HEK293 (cell line): Measurements from ENCODE around the gene NOL4L.

Experiments used
- CTCF ChIA-PET: fragments of 350-600 bp; formaldehyde crosslinking; extraction: SDS; loops from one replicate; lab custom pipeline; 2021; ENCODE audit warnings: antibody characterized with exemption; lab: Yijun Ruan, JAX
- POLR2A ChIA-PET: fragments of 300-600 bp; formaldehyde crosslinking; extraction: SDS; loops from one replicate; lab custom pipeline; 2020; ENCODE audit warnings: antibody characterized with exemption, inconsistent platforms; lab: Yijun Ruan, JAX
- H3K27ac ChIP-seq: fragments of 200-500 bp; sonication (Bioruptor generic); 2 replicates; pipeline ENCODE4 v1.5.1; 2014; ENCODE audit warnings: low read depth, low read length, control low read depth, inconsistent platforms; ENCODE audit errors: extremely low read depth
- H3K36me3 ChIP-seq, 2 experiments: fragments of 200-500 bp in 1 of 2; sonication (Bioruptor generic) in 1 of 2; 1 replicate in 1 of 2; 2 replicates in 1 of 2; pipeline ENCODE4 v1.5.1; 2014 to 2017; ENCODE audit warnings: inconsistent platforms in 2 of 2, low read length in 2 of 2; ENCODE audit not compliant: control insufficient read depth in 2 of 2, insufficient read depth in 1 of 2
- H3K4me1 ChIP-seq: fragments of 200-500 bp; sonication (Bioruptor generic); 2 replicates; pipeline ENCODE4 v1.5.1; 2014; ENCODE audit warnings: mild to moderate bottlenecking, low read length, inconsistent platforms; ENCODE audit not compliant: control insufficient read depth, insufficient read depth
- H3K4me3 ChIP-seq: 2 replicates; pipeline ENCODE4 v1.5.1; 2011; ENCODE audit warnings: low read depth, mild to moderate bottlenecking, control low read depth, low read length, moderate library complexity
- H3K9me3 ChIP-seq: fragments of 200-500 bp; sonication (Bioruptor generic); 2 replicates; pipeline ENCODE4 v1.5.1; 2014; ENCODE audit warnings: low read depth, low read length, inconsistent platforms; ENCODE audit not compliant: control insufficient read depth, insufficient read depth
- BCL11A ChIP-seq: fragments of 450-650 bp; formaldehyde crosslinking; IDR thresholded peaks from 2 replicates; pipeline ENCODE4 v1.5.1; 2016; ENCODE audit warnings: low read depth, missing biosample characterization, missing genetic modification characterization
- EGR2 ChIP-seq: fragments of 450-650 bp; formaldehyde crosslinking; IDR thresholded peaks from 2 replicates; pipeline ENCODE4 v1.5.1; 2016; ENCODE audit warnings: low read depth, missing biosample characterization, missing genetic modification characterization
- GLI2 ChIP-seq: fragments of 450-650 bp; formaldehyde crosslinking; IDR thresholded peaks from 2 replicates; pipeline ENCODE4; 2017; ENCODE audit warnings: missing biosample characterization, missing genetic modification characterization, low read depth, borderline replicate concordance
- GLI4 ChIP-seq: fragments of 450-650 bp; formaldehyde crosslinking; IDR thresholded peaks from 2 replicates; pipeline ENCODE4 v1.5.1; 2016; ENCODE audit warnings: missing biosample characterization, missing genetic modification characterization
- GLIS1 ChIP-seq: fragments of 450-650 bp; formaldehyde crosslinking; IDR thresholded peaks from 2 replicates; pipeline ENCODE4 v1.5.1; 2016; ENCODE audit warnings: missing biosample characterization, missing genetic modification characterization
- HOXD13 ChIP-seq: sonication (generic); formaldehyde crosslinking; IDR thresholded peaks from 2 replicates; pipeline ENCODE4 v1.8.0; 2022; ENCODE audit warnings: missing genetic modification reagents, borderline replicate concordance
- MYNN ChIP-seq: fragments of 450-650 bp; formaldehyde crosslinking; IDR thresholded peaks from 2 replicates; pipeline ENCODE4 v1.5.1; 2016; ENCODE audit warnings: missing biosample characterization, missing genetic modification characterization, borderline replicate concordance
- SP3 ChIP-seq: fragments of 450-650 bp; formaldehyde crosslinking; IDR thresholded peaks from 2 replicates; pipeline ENCODE4 v1.5.1; 2016; ENCODE audit warnings: missing biosample characterization, missing genetic modification characterization
- ZBTB1 ChIP-seq: fragments of 450-650 bp; formaldehyde crosslinking; IDR thresholded peaks from 2 replicates; pipeline ENCODE4 v1.5.1; 2016; ENCODE audit warnings: missing biosample characterization, missing genetic modification characterization
- ZBTB8A ChIP-seq: fragments of 450-650 bp; formaldehyde crosslinking; IDR thresholded peaks from 2 replicates; pipeline ENCODE4 v1.5.1; 2016; ENCODE audit warnings: missing biosample characterization, missing genetic modification characterization
- ZFHX2 ChIP-seq: fragments of 450-650 bp; formaldehyde crosslinking; conservative IDR thresholded peaks from 2 replicates; pipeline ENCODE4 v1.5.1; 2016; ENCODE audit warnings: missing biosample characterization, missing genetic modification characterization
- ZFP3 ChIP-seq: fragments of 450-650 bp; formaldehyde crosslinking; IDR thresholded peaks from 2 replicates; pipeline ENCODE4 v1.5.1; 2016; ENCODE audit warnings: low read depth, missing biosample characterization, missing genetic modification characterization
- ZFP69B ChIP-seq: fragments of 450-650 bp; formaldehyde crosslinking; IDR thresholded peaks from 2 replicates; pipeline ENCODE4 v1.5.1; 2016; ENCODE audit warnings: missing biosample characterization, missing genetic modification characterization
- ZNF211 ChIP-seq: fragments of 450-650 bp; formaldehyde crosslinking; IDR thresholded peaks from 2 replicates; pipeline ENCODE4 v1.5.1; 2016; ENCODE audit warnings: low read depth, missing biosample characterization, missing genetic modification characterization
- ZNF214 ChIP-seq: fragments of 450-650 bp; formaldehyde crosslinking; IDR thresholded peaks from 2 replicates; pipeline ENCODE4 v1.5.1; 2017; ENCODE audit warnings: missing biosample characterization, mild to moderate bottlenecking, missing genetic modification characterization, borderline replicate concordance
- ZNF416 ChIP-seq: fragments of 450-650 bp; formaldehyde crosslinking; IDR thresholded peaks from 2 replicates; pipeline ENCODE4 v1.5.1; 2016; ENCODE audit warnings: missing biosample characterization, missing genetic modification characterization
- ZNF510 ChIP-seq: fragments of 450-650 bp; formaldehyde crosslinking; IDR thresholded peaks from 2 replicates; pipeline ENCODE4 v1.5.1; 2018; ENCODE audit warnings: mild to moderate bottlenecking, missing genetic modification characterization, missing biosample characterization; ENCODE audit not compliant: insufficient replicate concordance
- ZNF549 ChIP-seq: fragments of 450-650 bp; IDR thresholded peaks from 2 replicates; pipeline ENCODE4 v1.5.1; 2018; ENCODE audit warnings: missing biosample characterization, missing genetic modification characterization, mild to moderate bottlenecking, inconsistent platforms, moderate library complexity
- ZNF585B ChIP-seq: fragments of 450-650 bp; formaldehyde crosslinking; IDR thresholded peaks from 2 replicates; pipeline ENCODE4 v1.5.1; 2016; ENCODE audit warnings: missing biosample characterization, missing genetic modification characterization
- ZNF626 ChIP-seq: fragments of 450-650 bp; sonication (Bioruptor Pico); formaldehyde crosslinking; IDR thresholded peaks from 2 replicates; pipeline ENCODE4 v1.5.1; 2018; ENCODE audit warnings: missing biosample characterization, missing genetic modification characterization, inconsistent platforms
- ZNF658 ChIP-seq: fragments of 450-650 bp; formaldehyde crosslinking; IDR thresholded peaks from 2 replicates; pipeline ENCODE4; 2016; ENCODE audit warnings: missing biosample characterization, missing genetic modification characterization
- ZNF670 ChIP-seq: fragments of 450-650 bp; formaldehyde crosslinking; IDR thresholded peaks from 2 replicates; pipeline ENCODE4 v1.5.1; 2016; ENCODE audit warnings: missing biosample characterization, missing genetic modification characterization, low read depth
- ZNF677 ChIP-seq: fragments of 450-650 bp; IDR thresholded peaks from 2 replicates; pipeline ENCODE4 v1.5.0; 2018; ENCODE audit warnings: missing biosample characterization, mild to moderate bottlenecking, missing genetic modification characterization, moderate library complexity
- ZNF791 ChIP-seq: fragments of 450-650 bp; formaldehyde crosslinking; IDR thresholded peaks from 2 replicates; pipeline ENCODE4 v1.5.1; 2016; ENCODE audit warnings: missing biosample characterization, missing genetic modification characterization
- ZSCAN16 ChIP-seq: fragments of 450-650 bp; formaldehyde crosslinking; IDR thresholded peaks from 2 replicates; pipeline ENCODE4 v1.5.1; 2016; ENCODE audit warnings: missing biosample characterization, missing genetic modification characterization
- TF ChIP-seq, protein P1 (sequence below): fragments of 450-650 bp; formaldehyde crosslinking; IDR thresholded peaks from 2 replicates; pipeline ENCODE4 v1.5.1; 2016; ENCODE audit warnings: missing biosample characterization, missing genetic modification characterization
- TF ChIP-seq, protein P2 (sequence below): fragments of 450-650 bp; formaldehyde crosslinking; IDR thresholded peaks from 2 replicates; pipeline ENCODE4 v1.5.1; 2016; ENCODE audit warnings: missing biosample characterization, missing genetic modification characterization
- TF ChIP-seq, protein P3 (sequence below): fragments of 450-650 bp; formaldehyde crosslinking; IDR thresholded peaks from 2 replicates; pipeline ENCODE4 v1.5.1; 2016; ENCODE audit warnings: missing biosample characterization, missing genetic modification characterization
- TF ChIP-seq, protein P4 (sequence below): fragments of 450-650 bp; formaldehyde crosslinking; IDR thresholded peaks from 2 replicates; pipeline ENCODE4 v1.5.1; 2017; ENCODE audit warnings: missing biosample characterization, missing genetic modification characterization
- TF ChIP-seq, protein P5 (sequence below): fragments of 450-650 bp; formaldehyde crosslinking; IDR thresholded peaks from 2 replicates; pipeline ENCODE4 v1.5.1; 2016; ENCODE audit warnings: missing biosample characterization, missing genetic modification characterization
- TF ChIP-seq, protein P6 (sequence below): fragments of 450-650 bp; formaldehyde crosslinking; IDR thresholded peaks from 2 replicates; pipeline ENCODE4 v1.5.1; 2016; ENCODE audit warnings: missing biosample characterization, missing genetic modification characterization

The NOL4L gene

DNA sequence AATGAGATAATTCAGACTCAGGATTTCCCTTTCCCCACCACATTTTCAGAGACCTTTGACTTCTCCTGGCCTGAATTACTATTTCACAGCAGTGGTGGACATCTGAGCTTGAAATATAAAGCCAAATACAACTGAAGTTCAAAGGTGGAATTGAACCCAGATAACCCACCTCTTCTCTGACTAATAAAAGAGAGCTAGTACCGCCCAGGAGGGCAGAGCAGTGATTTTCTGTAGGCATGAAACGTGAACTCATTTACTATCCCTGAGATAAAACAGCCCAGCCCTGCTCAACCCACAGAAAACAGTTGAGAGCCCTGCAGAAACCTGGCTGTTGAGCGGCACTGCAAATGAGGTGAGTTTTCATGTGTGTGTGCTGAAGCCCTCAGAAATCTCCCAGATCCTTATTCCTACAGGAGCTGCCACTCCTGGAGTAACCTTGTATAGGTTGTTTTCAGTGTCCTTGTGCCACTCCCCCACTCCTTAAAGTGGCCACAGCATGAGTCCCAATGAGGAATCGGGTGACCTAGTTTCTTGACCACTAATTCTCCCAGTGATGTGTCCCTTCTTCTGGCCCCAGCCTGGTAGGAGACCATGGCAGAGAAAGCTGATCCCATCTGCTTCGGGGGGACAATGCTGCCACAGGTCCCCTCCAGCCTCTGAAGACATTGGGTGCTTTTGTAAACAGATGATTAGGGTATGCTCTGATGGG lies 99.2 kb downstream of the NOL4L start:
- CTCF ChIA-PET, result interaction anchor here (0.6 to 1.7 kb wide), 7 partner anchors 14 to 392 kb away, joined by 3 to 6 read pairs (median 3); no protein-coding TSS in a partner anchor
- H3K4me1 ChIP-seq, result no peaks in the 10 kb centered on the region
- H3K9me3 ChIP-seq, result no peaks in the 10 kb centered on the region
- H3K36me3 ChIP-seq, result no peaks in the 10 kb centered on the region
- POLR2A ChIA-PET, result no interaction called here
- peak; percentile 43; the same call in 1 of the 2 replicates for TF ChIP-seq ZFP69B (tag by site-specific recombination)
- no peak for TF ChIP-seq GLIS1 (tag by site-specific recombination)
- peak; percentile 46 for TF ChIP-seq ZFHX2 (tag by site-specific recombination)
- TF ChIP-seq, protein P1, sequence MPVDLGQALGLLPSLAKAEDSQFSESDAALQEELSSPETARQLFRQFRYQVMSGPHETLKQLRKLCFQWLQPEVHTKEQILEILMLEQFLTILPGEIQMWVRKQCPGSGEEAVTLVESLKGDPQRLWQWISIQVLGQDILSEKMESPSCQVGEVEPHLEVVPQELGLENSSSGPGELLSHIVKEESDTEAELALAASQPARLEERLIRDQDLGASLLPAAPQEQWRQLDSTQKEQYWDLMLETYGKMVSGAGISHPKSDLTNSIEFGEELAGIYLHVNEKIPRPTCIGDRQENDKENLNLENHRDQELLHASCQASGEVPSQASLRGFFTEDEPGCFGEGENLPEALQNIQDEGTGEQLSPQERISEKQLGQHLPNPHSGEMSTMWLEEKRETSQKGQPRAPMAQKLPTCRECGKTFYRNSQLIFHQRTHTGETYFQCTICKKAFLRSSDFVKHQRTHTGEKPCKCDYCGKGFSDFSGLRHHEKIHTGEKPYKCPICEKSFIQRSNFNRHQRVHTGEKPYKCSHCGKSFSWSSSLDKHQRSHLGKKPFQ, result no peak
- TF ChIP-seq ZNF670 (tag by site-specific recombination), result no peak
- TF ChIP-seq ZNF585B (tag by site-specific recombination), result no peak
- TF ChIP-seq MYNN, result no peak
- no peak for TF ChIP-seq GLI2 (tag by site-specific recombination)
- TF ChIP-seq ZFP3 (tag by site-specific recombination), result no peak
- TF ChIP-seq, protein P2, sequence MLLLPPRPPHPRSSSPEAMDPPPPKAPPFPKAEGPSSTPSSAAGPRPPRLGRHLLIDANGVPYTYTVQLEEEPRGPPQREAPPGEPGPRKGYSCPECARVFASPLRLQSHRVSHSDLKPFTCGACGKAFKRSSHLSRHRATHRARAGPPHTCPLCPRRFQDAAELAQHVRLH (tag by site-specific recombination), result no peak
- no peak for TF ChIP-seq ZBTB1 (tag by site-specific recombination)
- TF ChIP-seq, protein P3, sequence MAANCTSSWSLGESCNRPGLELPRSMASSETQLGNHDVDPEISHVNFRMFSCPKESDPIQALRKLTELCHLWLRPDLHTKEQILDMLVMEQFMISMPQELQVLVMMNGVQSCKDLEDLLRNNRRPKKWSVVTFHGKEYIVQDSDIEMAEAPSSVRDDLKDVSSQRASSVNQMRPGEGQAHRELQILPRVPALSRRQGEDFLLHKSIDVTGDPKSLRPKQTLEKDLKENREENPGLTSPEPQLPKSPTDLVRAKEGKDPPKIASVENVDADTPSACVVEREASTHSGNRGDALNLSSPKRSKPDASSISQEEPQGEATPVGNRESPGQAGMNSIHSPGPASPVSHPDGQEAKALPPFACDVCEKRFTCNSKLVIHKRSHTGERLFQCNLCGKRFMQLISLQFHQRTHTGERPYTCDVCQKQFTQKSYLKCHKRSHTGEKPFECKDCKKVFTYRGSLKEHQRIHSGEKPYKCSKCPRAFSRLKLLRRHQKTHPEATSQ (tag by site-specific recombination), result no peak
- no peak for TF ChIP-seq ZNF214 (tag by site-specific recombination)
- TF ChIP-seq ZNF549 (tag by site-specific recombination), result no peak
- no peak for TF ChIP-seq SP3 (tag by site-specific recombination)
- TF ChIP-seq ZSCAN16 (tag by site-specific recombination), result no peak
- TF ChIP-seq ZNF416 (tag by site-specific recombination), result no peak
- TF ChIP-seq, protein P4, sequence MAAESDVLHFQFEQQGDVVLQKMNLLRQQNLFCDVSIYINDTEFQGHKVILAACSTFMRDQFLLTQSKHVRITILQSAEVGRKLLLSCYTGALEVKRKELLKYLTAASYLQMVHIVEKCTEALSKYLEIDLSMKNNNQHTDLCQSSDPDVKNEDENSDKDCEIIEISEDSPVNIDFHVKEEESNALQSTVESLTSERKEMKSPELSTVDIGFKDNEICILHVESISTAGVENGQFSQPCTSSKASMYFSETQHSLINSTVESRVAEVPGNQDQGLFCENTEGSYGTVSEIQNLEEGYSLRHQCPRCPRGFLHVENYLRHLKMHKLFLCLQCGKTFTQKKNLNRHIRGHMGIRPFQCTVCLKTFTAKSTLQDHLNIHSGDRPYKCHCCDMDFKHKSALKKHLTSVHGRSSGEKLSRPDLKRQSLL (tag by site-specific recombination), result no peak
- no peak for TF ChIP-seq ZBTB8A (tag by site-specific recombination)
- TF ChIP-seq HOXD13, result no peak
- TF ChIP-seq ZNF211 (tag by site-specific recombination), result no peak
- TF ChIP-seq EGR2 (tag by site-specific recombination), result peak; percentile 59; the same call in 1 of the 2 replicates
- TF ChIP-seq GLI4 (tag by site-specific recombination), result no peak
- TF ChIP-seq, protein P5, sequence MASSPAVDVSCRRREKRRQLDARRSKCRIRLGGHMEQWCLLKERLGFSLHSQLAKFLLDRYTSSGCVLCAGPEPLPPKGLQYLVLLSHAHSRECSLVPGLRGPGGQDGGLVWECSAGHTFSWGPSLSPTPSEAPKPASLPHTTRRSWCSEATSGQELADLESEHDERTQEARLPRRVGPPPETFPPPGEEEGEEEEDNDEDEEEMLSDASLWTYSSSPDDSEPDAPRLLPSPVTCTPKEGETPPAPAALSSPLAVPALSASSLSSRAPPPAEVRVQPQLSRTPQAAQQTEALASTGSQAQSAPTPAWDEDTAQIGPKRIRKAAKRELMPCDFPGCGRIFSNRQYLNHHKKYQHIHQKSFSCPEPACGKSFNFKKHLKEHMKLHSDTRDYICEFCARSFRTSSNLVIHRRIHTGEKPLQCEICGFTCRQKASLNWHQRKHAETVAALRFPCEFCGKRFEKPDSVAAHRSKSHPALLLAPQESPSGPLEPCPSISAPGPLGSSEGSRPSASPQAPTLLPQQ (tag by site-specific recombination), result peak; percentile 68; the same call in 1 of the 2 replicates
- no peak for TF ChIP-seq ZNF677
- no peak for TF ChIP-seq ZNF791 (tag by site-specific recombination)
- no peak for TF ChIP-seq BCL11A (tag by site-specific recombination)
- TF ChIP-seq ZNF626 (tag by site-specific recombination), result no peak
- TF ChIP-seq ZNF658 (tag by site-specific recombination), result no peak
- TF ChIP-seq, protein P6, sequence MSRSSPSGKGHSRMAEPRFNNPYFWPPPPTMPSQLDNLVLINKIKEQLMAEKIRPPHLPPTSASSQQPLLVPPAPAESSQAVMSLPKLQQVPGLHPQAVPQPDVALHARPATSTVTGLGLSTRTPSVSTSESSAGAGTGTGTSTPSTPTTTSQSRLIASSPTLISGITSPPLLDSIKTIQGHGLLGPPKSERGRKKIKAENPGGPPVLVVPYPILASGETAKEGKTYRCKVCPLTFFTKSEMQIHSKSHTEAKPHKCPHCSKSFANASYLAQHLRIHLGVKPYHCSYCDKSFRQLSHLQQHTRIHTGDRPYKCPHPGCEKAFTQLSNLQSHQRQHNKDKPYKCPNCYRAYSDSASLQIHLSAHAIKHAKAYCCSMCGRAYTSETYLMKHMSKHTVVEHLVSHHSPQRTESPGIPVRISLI, result no peak
- TF ChIP-seq ZNF510 (tag by site-specific recombination), result no peak
- H3K27ac ChIP-seq, result no peak overlapping the region
- no peak overlapping the region for H3K4me3 ChIP-seq
